Subcutaneous adipose tissue (tissue), 4 donors: ENCODE data around the gene GPR162. TPM values are rescaled to one million over a fixed set of nuclear protein-coding genes. Genes with fewer than 3 reads are reported as not detected.

Experiments used
- total RNA-seq, 4 donors: library from RNA; depleted of rRNA; stranded (reverse); fragments of >200 nt; gene quantifications; one replicate each; pipeline ENCODE4 v1.1.0, GENCODE V29; 2016
- TF ChIP-seq, protein P1 (sequence below): fragments of 450-650 bp; IDR thresholded peaks from one replicate; pipeline ENCODE4 v1.5.1; 2016; ENCODE audit warnings: low read depth, mild to moderate bottlenecking, control low read depth, antibody characterized with exemption, moderate library complexity

Gene GPR162
- total RNA-seq, 4 donors from 2014 or later = 0.66 to 3.1 (median 2.1) TPM

DNA sequence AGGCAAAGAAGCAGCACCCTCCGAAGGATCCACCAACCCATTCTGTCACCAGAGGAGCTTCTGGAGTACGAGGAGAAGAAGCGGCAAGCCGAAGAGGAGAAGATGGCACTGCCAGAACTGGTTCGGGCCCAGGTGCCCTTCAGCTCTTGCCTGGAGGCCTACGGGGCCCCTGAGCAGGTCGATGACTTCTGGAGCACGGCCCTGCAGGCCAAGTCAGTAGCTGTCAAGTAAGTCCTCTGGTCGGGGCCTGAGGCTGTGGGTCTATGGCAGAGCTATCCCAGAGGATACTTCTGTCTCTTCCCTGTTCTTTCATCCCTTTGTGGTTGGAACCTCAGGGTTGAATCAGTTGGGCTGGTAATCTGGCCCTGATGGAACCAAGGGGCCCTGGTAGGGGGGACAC is 39.8 kb downstream of the GPR162 start:
- TF ChIP-seq, protein P1, sequence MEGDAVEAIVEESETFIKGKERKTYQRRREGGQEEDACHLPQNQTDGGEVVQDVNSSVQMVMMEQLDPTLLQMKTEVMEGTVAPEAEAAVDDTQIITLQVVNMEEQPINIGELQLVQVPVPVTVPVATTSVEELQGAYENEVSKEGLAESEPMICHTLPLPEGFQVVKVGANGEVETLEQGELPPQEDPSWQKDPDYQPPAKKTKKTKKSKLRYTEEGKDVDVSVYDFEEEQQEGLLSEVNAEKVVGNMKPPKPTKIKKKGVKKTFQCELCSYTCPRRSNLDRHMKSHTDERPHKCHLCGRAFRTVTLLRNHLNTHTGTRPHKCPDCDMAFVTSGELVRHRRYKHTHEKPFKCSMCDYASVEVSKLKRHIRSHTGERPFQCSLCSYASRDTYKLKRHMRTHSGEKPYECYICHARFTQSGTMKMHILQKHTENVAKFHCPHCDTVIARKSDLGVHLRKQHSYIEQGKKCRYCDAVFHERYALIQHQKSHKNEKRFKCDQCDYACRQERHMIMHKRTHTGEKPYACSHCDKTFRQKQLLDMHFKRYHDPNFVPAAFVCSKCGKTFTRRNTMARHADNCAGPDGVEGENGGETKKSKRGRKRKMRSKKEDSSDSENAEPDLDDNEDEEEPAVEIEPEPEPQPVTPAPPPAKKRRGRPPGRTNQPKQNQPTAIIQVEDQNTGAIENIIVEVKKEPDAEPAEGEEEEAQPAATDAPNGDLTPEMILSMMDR = no peak

DNA sequence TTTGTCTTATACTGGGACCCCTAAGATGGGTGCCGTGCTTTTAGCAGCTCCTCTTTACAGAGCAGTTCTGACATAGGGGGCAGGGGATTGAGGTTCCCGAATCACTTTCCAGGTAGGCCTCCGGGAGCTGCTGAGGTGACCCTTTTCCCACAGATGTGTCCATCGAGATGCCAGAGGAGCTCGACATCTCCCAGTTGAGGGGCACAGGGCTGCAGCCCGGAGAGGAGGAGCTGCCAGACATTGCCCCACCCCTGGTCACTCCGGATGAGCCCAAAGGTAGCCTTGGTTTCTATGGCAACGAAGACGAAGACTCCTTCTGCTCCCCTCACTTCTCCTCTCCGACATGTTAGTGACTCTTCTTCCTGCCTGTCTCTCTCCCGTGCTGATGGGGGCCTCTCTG is 41.4 kb downstream of the GPR162 start:
- TF ChIP-seq, protein P1 = no peak

DNA sequence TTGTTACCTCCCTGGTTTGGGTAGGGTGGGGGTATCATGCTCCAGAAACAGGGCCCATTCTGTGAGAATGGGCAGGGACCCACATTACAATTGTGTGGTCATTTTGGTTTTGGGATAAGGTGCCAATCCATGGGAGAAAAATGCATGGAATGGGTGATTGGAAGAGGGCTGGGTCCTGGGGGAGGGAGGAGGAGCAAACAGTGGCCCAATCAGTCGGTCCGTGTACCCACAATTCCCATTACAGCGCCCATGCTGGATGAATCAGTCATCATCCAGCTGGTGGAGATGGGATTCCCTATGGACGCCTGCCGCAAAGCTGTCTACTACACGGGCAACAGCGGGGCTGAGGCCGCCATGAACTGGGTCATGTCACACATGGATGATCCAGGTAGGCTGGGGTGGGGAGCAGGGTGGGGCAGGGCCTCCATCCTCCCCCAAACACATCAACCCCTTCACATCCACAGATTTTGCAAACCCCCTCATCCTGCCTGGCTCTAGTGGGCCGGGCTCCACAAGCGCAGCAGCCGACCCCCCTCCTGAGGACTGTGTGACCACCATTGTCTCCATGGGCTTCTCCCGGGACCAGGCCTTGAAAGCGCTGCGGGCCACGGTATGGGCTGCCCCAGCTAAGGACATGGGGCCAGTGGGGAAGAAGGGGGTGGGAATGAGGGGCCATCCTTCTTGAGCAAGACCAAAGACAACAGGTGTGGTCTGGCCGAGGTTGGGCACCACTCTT is 42.1 kb downstream of the GPR162 start:
- TF ChIP-seq, protein P1 = no peak

DNA sequence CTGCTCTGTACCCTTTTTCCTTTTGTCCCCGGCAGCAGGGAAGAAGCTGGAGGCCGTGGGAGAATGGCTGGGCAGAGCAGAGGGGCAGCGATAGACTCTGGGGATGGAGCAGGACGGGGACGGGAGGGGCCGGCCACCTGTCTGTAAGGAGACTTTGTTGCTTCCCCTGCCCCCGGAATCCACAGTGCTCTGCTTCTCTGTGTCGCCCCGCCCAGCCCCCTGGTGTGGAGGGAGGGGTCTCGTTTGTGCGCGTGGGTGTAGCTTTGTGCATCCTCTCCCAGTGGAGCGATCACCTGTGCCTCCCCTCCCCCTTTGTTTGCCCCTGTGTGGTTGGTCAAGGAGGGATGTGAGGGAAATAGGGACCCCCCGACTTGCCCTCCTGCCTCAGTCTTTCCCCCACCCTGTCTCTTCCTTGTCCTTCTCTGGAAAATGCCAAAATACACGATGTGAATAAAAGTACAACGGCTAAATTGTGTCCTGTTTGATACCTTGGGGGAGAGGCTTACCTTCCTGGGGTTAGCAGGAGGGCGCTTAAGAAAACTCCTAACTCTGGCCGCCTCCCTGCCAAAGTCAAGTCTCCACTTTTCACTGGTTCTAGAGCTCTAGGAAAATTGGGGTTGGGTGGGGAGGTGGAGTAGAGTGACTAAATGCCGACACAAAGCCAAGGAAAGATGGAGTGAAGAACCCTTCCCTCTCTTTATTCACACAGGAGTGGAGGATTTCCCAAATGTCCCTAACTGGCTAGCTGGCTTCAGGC is 44.7 kb downstream of the GPR162 start:
- TF ChIP-seq, protein P1 = no peak

DNA sequence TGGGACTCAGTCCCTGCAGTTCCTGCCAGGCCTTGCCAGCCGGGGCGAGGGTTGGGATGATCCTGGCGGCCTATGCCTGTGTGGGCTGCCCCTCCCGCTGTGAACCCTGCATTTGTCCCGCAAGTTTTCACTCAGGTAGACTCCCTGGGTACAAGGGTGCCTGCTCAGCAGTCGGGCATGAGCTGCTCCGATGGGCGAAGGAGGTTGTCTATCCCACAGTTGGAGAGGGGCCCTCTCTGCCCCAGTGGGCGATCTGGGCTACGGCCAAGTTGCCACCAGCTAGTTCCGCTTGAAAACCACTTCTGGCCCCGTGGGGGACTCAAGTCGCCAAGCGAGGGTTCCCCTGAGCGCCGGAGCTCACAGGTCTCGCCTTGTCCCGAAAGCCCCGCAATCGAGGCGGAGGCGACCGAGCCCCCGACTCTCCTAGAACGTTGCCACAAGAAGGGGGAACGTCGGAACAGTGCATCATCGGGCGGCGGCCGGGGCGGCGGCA is 45.3 kb downstream of the GPR162 start:
- TF ChIP-seq, protein P1 = no peak

DNA sequence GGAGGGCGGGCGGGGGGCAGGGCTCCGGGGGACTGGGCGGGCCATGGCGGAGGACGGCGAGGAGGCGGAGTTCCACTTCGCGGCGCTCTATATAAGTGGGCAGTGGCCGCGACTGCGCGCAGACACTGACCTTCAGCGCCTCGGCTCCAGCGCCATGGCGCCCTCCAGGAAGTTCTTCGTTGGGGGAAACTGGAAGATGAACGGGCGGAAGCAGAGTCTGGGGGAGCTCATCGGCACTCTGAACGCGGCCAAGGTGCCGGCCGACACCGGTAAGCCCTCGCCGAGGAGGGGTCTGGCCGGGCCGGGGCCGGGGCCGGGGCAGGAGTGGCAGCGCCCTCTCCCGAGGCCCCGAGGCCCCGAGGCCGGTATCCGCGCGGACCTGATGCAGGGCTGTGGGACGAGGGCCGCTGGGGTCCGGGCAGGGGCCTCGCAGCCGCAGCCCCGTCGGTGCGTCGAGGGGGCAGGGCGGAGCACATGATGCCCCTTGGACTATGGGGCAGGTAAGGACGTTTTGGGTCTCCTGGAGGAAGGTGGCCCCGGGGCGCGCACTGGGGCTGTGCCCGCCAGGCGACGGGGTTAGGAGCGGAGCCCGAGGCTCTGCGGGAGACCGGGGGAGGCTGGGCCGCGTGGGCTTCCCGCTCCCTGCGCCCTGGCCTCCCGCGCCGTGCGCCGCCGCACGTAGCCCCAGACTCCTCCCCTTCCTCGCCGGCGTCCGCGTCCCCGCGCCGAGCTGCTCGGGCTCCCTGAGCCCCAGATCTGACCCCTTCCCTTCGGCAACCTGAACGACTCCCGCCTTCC is 46.0 kb downstream of the GPR162 start, which contains the start of gene TPI1:
TSS of gene TPI1 (plus strand) at position 119 of the 798 bp plus-strand sequence. CDS start at position 155, 36 bp downstream.
- TF ChIP-seq, protein P1 = no peak
